Measurements from ENCODE around the gene TRIM31.

Gene TRIM31

DNA sequence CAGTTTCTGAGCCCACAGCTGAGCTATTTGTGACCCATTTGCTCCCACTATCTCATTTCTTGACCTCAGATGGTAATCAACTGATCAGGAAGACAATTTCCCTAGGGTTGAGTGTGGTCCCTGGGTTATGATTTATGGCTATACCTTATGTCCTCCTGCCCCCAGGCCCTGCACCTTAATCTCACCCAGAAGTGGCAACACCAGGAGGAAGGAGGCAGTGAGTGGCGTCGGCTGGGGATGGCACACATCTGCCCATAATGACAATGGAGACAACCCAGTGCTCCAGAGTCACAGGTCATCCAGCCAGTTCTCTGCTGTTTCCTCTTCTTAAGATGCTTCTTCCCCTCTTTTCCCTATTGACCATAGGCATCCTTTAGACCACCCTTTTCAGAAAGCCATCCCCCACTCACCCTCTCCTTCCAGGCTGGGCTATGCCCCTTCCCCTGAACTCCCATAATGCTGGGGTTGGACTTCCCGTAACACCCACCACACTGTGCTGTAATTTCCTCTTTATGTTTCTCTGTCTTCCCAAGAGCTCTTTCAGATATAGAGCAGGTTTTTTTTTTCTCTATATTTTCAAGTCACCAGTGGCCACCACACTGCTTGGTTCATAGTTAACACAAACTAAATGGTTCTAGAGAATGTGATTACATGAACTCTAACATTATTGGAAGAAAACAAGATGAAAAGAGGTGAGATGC is 40.2 kb upstream of the TRIM31 start:
- no peaks in the 10 kb centered on the region for H3K36me3 ChIP-seq (ENCODE audit: control insufficient read depth, low read length)
- TF ChIP-seq, protein P1, sequence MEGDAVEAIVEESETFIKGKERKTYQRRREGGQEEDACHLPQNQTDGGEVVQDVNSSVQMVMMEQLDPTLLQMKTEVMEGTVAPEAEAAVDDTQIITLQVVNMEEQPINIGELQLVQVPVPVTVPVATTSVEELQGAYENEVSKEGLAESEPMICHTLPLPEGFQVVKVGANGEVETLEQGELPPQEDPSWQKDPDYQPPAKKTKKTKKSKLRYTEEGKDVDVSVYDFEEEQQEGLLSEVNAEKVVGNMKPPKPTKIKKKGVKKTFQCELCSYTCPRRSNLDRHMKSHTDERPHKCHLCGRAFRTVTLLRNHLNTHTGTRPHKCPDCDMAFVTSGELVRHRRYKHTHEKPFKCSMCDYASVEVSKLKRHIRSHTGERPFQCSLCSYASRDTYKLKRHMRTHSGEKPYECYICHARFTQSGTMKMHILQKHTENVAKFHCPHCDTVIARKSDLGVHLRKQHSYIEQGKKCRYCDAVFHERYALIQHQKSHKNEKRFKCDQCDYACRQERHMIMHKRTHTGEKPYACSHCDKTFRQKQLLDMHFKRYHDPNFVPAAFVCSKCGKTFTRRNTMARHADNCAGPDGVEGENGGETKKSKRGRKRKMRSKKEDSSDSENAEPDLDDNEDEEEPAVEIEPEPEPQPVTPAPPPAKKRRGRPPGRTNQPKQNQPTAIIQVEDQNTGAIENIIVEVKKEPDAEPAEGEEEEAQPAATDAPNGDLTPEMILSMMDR (IDR thresholded peaks at IDR 0.05; ENCODE audit: low read depth, low read length, poor library complexity, severe bottlenecking), result no peak
- TF ChIP-seq EZH2phosphoT487 (IDR thresholded peaks at IDR 0.05; ENCODE audit: borderline replicate concordance, low read length), result no peak
- H3K9me3 ChIP-seq (ENCODE audit: control insufficient read depth, insufficient read depth, low read length), result no peaks in the 10 kb centered on the region
- no peaks in the 10 kb centered on the region for H3K79me2 ChIP-seq (ENCODE audit: control insufficient read depth, low read length)
- no peaks in the 10 kb centered on the region for H3K4me1 ChIP-seq (ENCODE audit: control insufficient read depth, low read length)
- no peak overlapping the region for H3K4me2 ChIP-seq (ENCODE audit: low read length)
- no peaks in the 10 kb centered on the region for H4K20me1 ChIP-seq (ENCODE audit: control insufficient read depth, insufficient read depth, low read depth, low read length)
- H3K27me3 ChIP-seq (ENCODE audit: control insufficient read depth, low read length), result peaks cover 22% of the 10 kb centered on the region
- no peaks in the 10 kb centered on the region for H3F3A ChIP-seq (ENCODE audit: control insufficient read depth, insufficient read depth)
- H3K27ac ChIP-seq (ENCODE audit: low read depth, low read length), result no peak overlapping the region
- no peak overlapping the region for H3K4me3 ChIP-seq (ENCODE audit: low read length)
- no peaks in the 10 kb centered on the region for H3K9me2 ChIP-seq (replicated peaks; ENCODE audit: control insufficient read depth, low read length)

DNA sequence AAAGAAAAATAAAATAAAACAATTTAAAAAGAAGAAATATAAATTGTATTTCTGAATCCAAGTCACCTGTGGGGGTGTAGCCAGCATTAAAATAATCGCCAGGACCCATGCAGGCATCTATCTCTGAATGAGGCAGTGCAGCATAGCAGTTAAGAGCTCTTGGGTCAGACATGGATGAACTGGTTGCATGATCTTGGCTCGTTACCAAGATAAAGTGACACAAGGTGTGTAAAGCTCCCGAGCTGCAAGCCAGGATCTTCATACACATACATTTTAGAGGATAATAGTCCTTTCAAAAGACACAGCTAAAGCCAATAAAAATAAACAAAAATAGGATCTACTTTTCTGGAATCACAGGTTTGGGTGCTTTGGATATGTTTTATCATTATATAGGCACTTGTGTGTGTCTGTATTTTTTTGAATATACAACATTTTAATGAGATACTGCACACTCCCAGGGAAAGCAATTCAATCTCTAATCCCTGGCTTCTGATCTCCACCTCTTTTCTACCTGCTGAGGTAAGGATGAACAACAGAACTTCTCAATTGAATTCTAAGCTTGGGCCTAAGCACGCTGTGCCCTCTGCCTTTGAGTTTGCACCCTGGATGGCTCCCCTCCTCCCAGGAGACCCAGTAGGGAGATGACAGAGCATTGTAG is 39.3 kb upstream of the TRIM31 start:
- Histone ChIP-seq H3F3A (ENCODE audit: control insufficient read depth, insufficient read depth) (no peaks in the 10 kb centered on the region), H3K27me3 (ENCODE audit: control insufficient read depth, low read length) (peaks cover 23% of the 10 kb centered on the region), H3K36me3 (ENCODE audit: control insufficient read depth, low read length) (no peaks in the 10 kb centered on the region), H3K9me2 (replicated peaks; ENCODE audit: control insufficient read depth, low read length) (no peaks in the 10 kb centered on the region), H3K27ac (ENCODE audit: low read depth, low read length) (no peak overlapping the region), H3K4me2 (ENCODE audit: low read length) (no peak overlapping the region), H3K4me3 (ENCODE audit: low read length) (no peak overlapping the region), H4K20me1 (ENCODE audit: control insufficient read depth, insufficient read depth, low read depth, low read length) (no peaks in the 10 kb centered on the region), H3K9me3 (ENCODE audit: control insufficient read depth, insufficient read depth, low read length) (no peaks in the 10 kb centered on the region), H3K79me2 (ENCODE audit: control insufficient read depth, low read length) (no peaks in the 10 kb centered on the region), H3K4me1 (ENCODE audit: control insufficient read depth, low read length) (no peaks in the 10 kb centered on the region)
- TF ChIP-seq EZH2phosphoT487 (IDR thresholded peaks at IDR 0.05; ENCODE audit: borderline replicate concordance, low read length), result no peak
- TF ChIP-seq, protein P1 (IDR thresholded peaks at IDR 0.05; ENCODE audit: low read depth, low read length, poor library complexity, severe bottlenecking), result no peak

- Histone ChIP-seq H3K9me2 (replicated peaks; ENCODE audit: control insufficient read depth, low read length) (no peaks in the 10 kb centered on the region), H3K4me1 (ENCODE audit: control insufficient read depth, low read length) (no peaks in the 10 kb centered on the region), H3K9me3 (ENCODE audit: control insufficient read depth, insufficient read depth, low read length) (no peaks in the 10 kb centered on the region), H4K20me1 (ENCODE audit: control insufficient read depth, insufficient read depth, low read depth, low read length) (no peaks in the 10 kb centered on the region), H3K36me3 (ENCODE audit: control insufficient read depth, low read length) (no peaks in the 10 kb centered on the region), H3K27me3 (ENCODE audit: control insufficient read depth, low read length) (peaks cover 19% of the 10 kb centered on the region), H3K79me2 (ENCODE audit: control insufficient read depth, low read length) (no peaks in the 10 kb centered on the region), H3K4me3 (ENCODE audit: low read length) (no peak overlapping the region), H3F3A (ENCODE audit: control insufficient read depth, insufficient read depth) (no peaks in the 10 kb centered on the region), H3K27ac (ENCODE audit: low read depth, low read length) (no peak overlapping the region), H3K4me2 (ENCODE audit: low read length) (no peak overlapping the region)
- no peak for TF ChIP-seq EZH2phosphoT487 (IDR thresholded peaks at IDR 0.05; ENCODE audit: borderline replicate concordance, low read length)
- TF ChIP-seq, protein P1 (IDR thresholded peaks at IDR 0.05; ENCODE audit: low read depth, low read length, poor library complexity, severe bottlenecking), result no peak
Observed at GRCh38 chr6:30151580-30151979, 38.7 kb upstream of the TRIM31 start.

Measured in DOHH2 (cell line).